RWPE1 (cell line): ENCODE data around the gene AHSG.

Experiments
- CTCF ChIA-PET: fragments of 350-600 bp; sonication (Branson Sonifier 250); formaldehyde crosslinking; extraction: SDS; loops from one replicate; lab custom pipeline; 2021; lab: Yijun Ruan, JAX
- POLR2A ChIA-PET: fragments of 400-600 bp; formaldehyde crosslinking; extraction: SDS; loops from one replicate; lab custom pipeline; 2020; ENCODE audit warnings: antibody characterized with exemption; ENCODE audit not compliant: low non-redundant PET; lab: Yijun Ruan, JAX
- DNase-seq: peaks from one replicate; pipeline ENCODE4 v3.0.0; 2012; ENCODE audit warnings: low spot score
- H3K27ac ChIP-seq: fragments of 450-650 bp; 2 replicates; pipeline ENCODE4 v1.5.1; 2017
- TF ChIP-seq, protein P1 (sequence below): fragments of 450-650 bp; conservative IDR thresholded peaks from 2 replicates; pipeline ENCODE4 v1.5.1; 2017; ENCODE audit warnings: low read depth, mild to moderate bottlenecking

Gene AHSG

DNA sequence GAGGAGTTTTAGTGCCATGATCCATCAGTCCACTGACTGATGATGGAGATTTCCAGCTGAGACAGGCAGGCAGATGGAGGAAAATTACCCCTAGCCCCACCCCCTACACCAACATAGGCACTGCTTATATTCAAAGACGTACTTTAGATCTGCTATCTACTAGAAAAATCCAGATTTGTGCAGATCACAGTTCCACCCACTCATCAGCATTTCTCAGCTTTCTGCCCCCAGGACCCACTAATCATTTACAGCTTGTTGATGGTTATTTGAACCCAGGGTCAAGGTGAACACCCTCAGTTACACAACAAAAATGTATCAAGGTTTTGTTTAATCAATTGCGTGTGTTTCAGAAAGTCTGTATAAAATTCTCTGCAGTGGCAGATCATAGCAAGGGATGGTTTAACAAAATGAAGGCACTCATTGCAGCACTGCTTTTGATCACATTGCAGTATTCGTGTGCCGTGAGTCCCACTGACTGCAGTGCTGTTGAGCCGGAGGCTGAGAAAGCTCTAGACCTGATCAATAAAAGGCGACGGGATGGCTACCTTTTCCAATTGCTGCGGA lies 52.8 kb downstream of the AHSG start, which contains the start of gene HRG:
TSS of gene HRG (plus strand) at position 390 of the 564 bp plus-strand sequence. CDS start at position 408, 18 bp downstream.
- ChIA-PET CTCF (interaction anchor here (0.6 kb wide), 1 partner anchor 956 kb away, joined by 3 read pairs; no protein-coding TSS in a partner anchor), POLR2A (no interaction called here)
- H3K27ac ChIP-seq, result no peak within 1 kb of the TSS
- TF ChIP-seq, protein P1, sequence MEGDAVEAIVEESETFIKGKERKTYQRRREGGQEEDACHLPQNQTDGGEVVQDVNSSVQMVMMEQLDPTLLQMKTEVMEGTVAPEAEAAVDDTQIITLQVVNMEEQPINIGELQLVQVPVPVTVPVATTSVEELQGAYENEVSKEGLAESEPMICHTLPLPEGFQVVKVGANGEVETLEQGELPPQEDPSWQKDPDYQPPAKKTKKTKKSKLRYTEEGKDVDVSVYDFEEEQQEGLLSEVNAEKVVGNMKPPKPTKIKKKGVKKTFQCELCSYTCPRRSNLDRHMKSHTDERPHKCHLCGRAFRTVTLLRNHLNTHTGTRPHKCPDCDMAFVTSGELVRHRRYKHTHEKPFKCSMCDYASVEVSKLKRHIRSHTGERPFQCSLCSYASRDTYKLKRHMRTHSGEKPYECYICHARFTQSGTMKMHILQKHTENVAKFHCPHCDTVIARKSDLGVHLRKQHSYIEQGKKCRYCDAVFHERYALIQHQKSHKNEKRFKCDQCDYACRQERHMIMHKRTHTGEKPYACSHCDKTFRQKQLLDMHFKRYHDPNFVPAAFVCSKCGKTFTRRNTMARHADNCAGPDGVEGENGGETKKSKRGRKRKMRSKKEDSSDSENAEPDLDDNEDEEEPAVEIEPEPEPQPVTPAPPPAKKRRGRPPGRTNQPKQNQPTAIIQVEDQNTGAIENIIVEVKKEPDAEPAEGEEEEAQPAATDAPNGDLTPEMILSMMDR, result no peak
- no peak for DNase-seq

DNA sequence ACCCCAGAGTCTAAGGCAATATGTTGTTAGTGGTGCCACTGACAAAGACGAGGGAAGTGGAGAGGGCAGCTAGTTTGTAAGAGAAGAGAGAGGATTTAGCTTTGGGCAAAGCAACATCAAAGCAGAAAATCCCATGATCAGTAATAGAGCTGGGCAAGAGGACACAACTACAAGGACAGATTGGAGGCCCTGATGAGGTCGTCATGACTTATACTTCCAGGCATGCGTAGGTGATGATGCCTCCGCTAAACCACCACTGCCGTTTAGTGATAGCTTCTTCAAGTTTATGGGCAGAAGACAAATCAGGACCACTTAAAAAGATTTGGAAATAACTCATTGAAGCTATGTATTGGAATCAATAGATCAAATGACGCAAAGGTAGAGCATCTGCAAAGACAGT lies 55.6 kb downstream of the AHSG start:
- no peak for DNase-seq
- POLR2A ChIA-PET, result no interaction called here
- CTCF ChIA-PET, result interaction anchor here (0.6 kb wide), 1 partner anchor 154 kb away, joined by 3 read pairs; no protein-coding TSS in a partner anchor
- TF ChIP-seq, protein P1, result no peak
- H3K27ac ChIP-seq, result no peak overlapping the region

DNA sequence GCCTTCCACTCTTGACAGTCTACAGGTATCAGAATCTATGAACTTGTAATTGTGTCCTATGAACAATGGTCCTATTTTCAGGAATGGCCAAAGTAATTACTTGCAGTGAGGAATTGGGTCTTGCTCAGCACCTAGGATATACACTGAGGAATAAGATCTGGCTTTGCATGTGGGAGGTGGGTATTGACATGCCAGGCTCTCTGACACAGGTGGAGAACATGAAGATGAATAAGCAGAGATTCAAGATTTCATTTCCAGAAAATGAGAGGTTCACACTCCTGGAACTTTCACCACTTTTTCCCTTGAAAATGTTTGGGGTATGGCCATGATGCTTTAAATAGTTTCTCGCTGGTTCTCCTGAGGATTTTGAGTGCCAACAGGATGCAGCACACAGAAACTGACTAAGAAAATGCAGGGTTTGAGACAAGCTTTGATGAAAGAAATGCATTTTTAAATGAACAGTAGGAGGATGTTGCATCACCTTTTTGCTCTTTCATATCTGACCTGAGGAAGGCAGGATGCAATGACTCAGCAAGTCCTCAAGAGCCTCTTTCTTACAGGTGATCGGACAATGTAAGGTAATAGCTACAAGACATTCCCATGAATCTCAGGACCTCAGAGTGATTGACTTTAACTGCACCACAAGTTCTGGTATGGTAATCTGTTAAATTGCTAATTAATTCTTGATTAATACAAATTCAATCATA lies 56.7 kb downstream of the AHSG start:
- DNase-seq, result peak; percentile 41
- POLR2A ChIA-PET, result interaction anchor here (0.6 kb wide), 1 partner anchor 45 kb away, joined by 5 read pairs; no protein-coding TSS in a partner anchor
- no peak overlapping the region for H3K27ac ChIP-seq

DNA sequence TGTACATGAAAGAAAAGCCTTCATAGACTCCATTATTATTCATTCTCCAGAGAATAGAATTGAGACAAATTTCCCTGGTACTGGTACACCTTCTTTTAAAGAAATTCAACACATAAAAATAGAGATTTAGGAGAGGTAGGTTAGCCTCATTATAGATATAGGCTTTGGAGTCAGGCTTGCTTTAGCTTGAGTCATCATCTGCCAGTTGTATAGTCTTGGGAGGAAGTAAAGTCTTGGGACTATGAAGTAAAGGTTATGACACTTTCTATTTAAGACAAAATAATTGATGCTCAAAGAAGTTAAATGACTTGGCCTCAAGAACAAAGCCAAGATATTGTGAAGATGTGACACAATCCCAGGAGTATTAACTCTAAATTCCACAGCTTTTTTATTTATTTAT lies 57.3 kb downstream of the AHSG start:
- no peak for DNase-seq
- TF ChIP-seq, protein P1, result no peak
- POLR2A ChIA-PET, result interaction anchor here (0.6 kb wide), 1 partner anchor 45 kb away, joined by 5 read pairs; no protein-coding TSS in a partner anchor
- CTCF ChIA-PET, result interaction anchor here (0.8 kb wide), 1 partner anchor 51 kb away, joined by 3 read pairs; no protein-coding TSS in a partner anchor
- H3K27ac ChIP-seq, result no peak overlapping the region

More for the DNA sequence above, 56.7 kb downstream of the AHSG start:
- TF ChIP-seq, protein P1, result no peak
- CTCF ChIA-PET, result interaction anchor here (0.8 kb wide), 1 partner anchor 51 kb away, joined by 3 read pairs; no protein-coding TSS in a partner anchor
